ENCODE results near the gene CCN2.

CCN2 gene

GRCh38 chr6:131966443-131966842 is 15.3 kb upstream of the CCN2 start:
- DNase-seq (ENCODE audit: low spot score), result no peak

- no peak for DNase-seq (ENCODE audit: low spot score)
Observed at GRCh38 chr6:131963063-131963462, 11.9 kb upstream of the CCN2 start.

GRCh38 chr6:131960371-131961133 is 9.4 kb upstream of the CCN2 start:
- DNase-seq (ENCODE audit: low spot score), result no peak

- no peak for DNase-seq (ENCODE audit: low spot score)
Observed at GRCh38 chr6:131958542-131959470, 7.6 kb upstream of the CCN2 start.

GRCh38 chr6:131958095-131958494 is 6.9 kb upstream of the CCN2 start:
- no peak for DNase-seq (ENCODE audit: low spot score)

- no peak for DNase-seq (ENCODE audit: low spot score)
Observed at GRCh38 chr6:131955876-131956275, 4.7 kb upstream of the CCN2 start.

- DNase-seq (ENCODE audit: low spot score), result no peak
Observed at GRCh38 chr6:131955192-131955591, 4.0 kb upstream of the CCN2 start.

- no peak for DNase-seq (ENCODE audit: low spot score)
Observed at GRCh38 chr6:131954775-131955107, 3.6 kb upstream of the CCN2 start.

GRCh38 chr6:131954059-131954774 is 3.0 kb upstream of the CCN2 start:
- no peak for DNase-seq (ENCODE audit: low spot score)

- DNase-seq (ENCODE audit: low spot score), result no peak
Observed at GRCh38 chr6:131952886-131953509, 1.8 kb upstream of the CCN2 start.

GRCh38 chr6:131951576-131952230 is 531 bp upstream of the CCN2 start:
- DNase-seq (ENCODE audit: low spot score), result no peak

GRCh38 chr6:131949909-131950766 is 1.0 kb downstream of the CCN2 start:
- peak; percentile 69 for DNase-seq (ENCODE audit: low spot score)

GRCh38 chr6:131949620-131949908 is 1.6 kb downstream of the CCN2 start:
- no peak for DNase-seq (ENCODE audit: low spot score)

- no peak for DNase-seq (ENCODE audit: low spot score)
Observed at GRCh38 chr6:131948692-131949619, 2.2 kb downstream of the CCN2 start.

- DNase-seq (ENCODE audit: low spot score), result no peak
Observed at GRCh38 chr6:131947986-131948661, 3.0 kb downstream of the CCN2 start.

- DNase-seq (ENCODE audit: low spot score), result no peak
Observed at GRCh38 chr6:131946992-131947955, 3.9 kb downstream of the CCN2 start.

- no peak for DNase-seq (ENCODE audit: low spot score)
Observed at GRCh38 chr6:131946404-131946991, 4.7 kb downstream of the CCN2 start.

- DNase-seq (ENCODE audit: low spot score), result no peak
Observed at GRCh38 chr6:131945971-131946370, 5.2 kb downstream of the CCN2 start.
